ENCODE measurements around the gene TMEM214. TPM values are rescaled to one million over a fixed set of nuclear protein-coding genes. Genes with fewer than 3 reads are reported as not detected.

TMEM214 gene
- total RNA-seq, 1 experiment from 2014 or later: 55.3 TPM

- H3K79me1 ChIP-seq (ENCODE audit: insufficient read depth, low read depth, low read length, poor library complexity, severe bottlenecking): no peaks in the 10 kb centered on the region
- no peak overlapping the region for H3K18ac ChIP-seq (ENCODE audit: insufficient read length, low read depth, low read length)
- Mint-ChIP-seq H3K4me3 (no peak overlapping the region), H3K9me3 (no peaks in the 10 kb centered on the region), H3K27me3 (ENCODE audit: low read depth) (peaks cover 6% of the 10 kb centered on the region), H3K36me3 (ENCODE audit: insufficient read depth in 1 of 3, low read depth in 3 of 3) (no peaks in the 10 kb centered on the region; a peak in 1 of 7 replicates), H3K27ac (no peak overlapping the region), H3K4me1 (peaks cover 4 to 8% of the 10 kb centered on the region in 2 experiments; a peak in 3 of 4 replicates)
- no peak overlapping the region for H2BK12ac ChIP-seq (ENCODE audit: insufficient read length, low read depth, low read length)
- H3K4ac ChIP-seq (ENCODE audit: low read depth, low read length): no peak overlapping the region
- no peak overlapping the region for H4K5ac ChIP-seq (ENCODE audit: insufficient read length, low read depth, low read length)
- H3K79me2 ChIP-seq (ENCODE audit: insufficient read depth, low read length): no peaks in the 10 kb centered on the region
- H3K56ac ChIP-seq (ENCODE audit: insufficient read length, low read depth, low read length): no peak overlapping the region
- H3K9me3 ChIP-seq (ENCODE audit: control insufficient read depth, low read depth, low read length): no peaks in the 10 kb centered on the region
- no CpG with 5 or more reads among the region's 10 CpGs for WGBS (ENCODE audit: extremely low coverage, insufficient read length, low lambda C conversion rate)
- H3K27me3 ChIP-seq (ENCODE audit: insufficient read depth, low read length): no peaks in the 10 kb centered on the region
- peaks cover 2% of the 10 kb centered on the region for H4K20me1 ChIP-seq (ENCODE audit: control insufficient read depth, insufficient read depth, insufficient read length)
- H3K4me2 ChIP-seq (ENCODE audit: insufficient read depth, insufficient read length, low read length): no peak overlapping the region
- no peak overlapping the region for H3K9ac ChIP-seq (ENCODE audit: extremely low read depth, insufficient read length, low read length)
- no peak overlapping the region for H4K8ac ChIP-seq (replicated peaks; ENCODE audit: insufficient read length, low read depth, low read length)
- no peaks in the 10 kb centered on the region for H3K4me1 ChIP-seq (ENCODE audit: insufficient read depth, low read length)
- H2AK5ac ChIP-seq (ENCODE audit: insufficient read length, low read length): no peak overlapping the region
- TF ChIP-seq CTCF (conservative IDR thresholded peaks at IDR 0.05): no peak
- DNase-seq: no peak
- H3K14ac ChIP-seq (ENCODE audit: insufficient read depth, low read length): no peak overlapping the region
- H3K23ac ChIP-seq (ENCODE audit: insufficient read length, low read depth, low read length): no peak overlapping the region
- H2AFZ ChIP-seq (ENCODE audit: low read length): no peak overlapping the region
- no peak overlapping the region for H2BK15ac ChIP-seq (ENCODE audit: low read depth, low read length)
- no peak overlapping the region for H3K27ac ChIP-seq (ENCODE audit: insufficient read length, low read depth, low read length)
- no peak overlapping the region for H2BK20ac ChIP-seq (ENCODE audit: low read depth, low read length, poor library complexity, severe bottlenecking)
- H2BK120ac ChIP-seq (ENCODE audit: low read depth, low read length, poor library complexity, severe bottlenecking): no peak overlapping the region
- no peak overlapping the region for H4K91ac ChIP-seq (ENCODE audit: insufficient read length, low read depth, low read length)
- no peaks in the 10 kb centered on the region for H3K23me2 ChIP-seq (ENCODE audit: insufficient read length, low read depth, low read length, poor library complexity, severe bottlenecking)
- no peak overlapping the region for H2BK5ac ChIP-seq (ENCODE audit: insufficient read length, low read length)
- no peak overlapping the region for H3T11ph ChIP-seq (ENCODE audit: low read length)
These were observed 35.4 kb upstream of the TMEM214 start for GRCh38 chr2:26997394-26997793.
